ENCODE results near the gene BIRC7. TPM values are rescaled to one million over a fixed set of nuclear protein-coding genes. Genes with fewer than 3 reads are reported as not detected.

BIRC7 gene
- total and polyA plus RNA-seq, 2 donors (not counting 3 experiments of a cell fraction or from before 2014, with no cell fraction given), result not detected

DNA sequence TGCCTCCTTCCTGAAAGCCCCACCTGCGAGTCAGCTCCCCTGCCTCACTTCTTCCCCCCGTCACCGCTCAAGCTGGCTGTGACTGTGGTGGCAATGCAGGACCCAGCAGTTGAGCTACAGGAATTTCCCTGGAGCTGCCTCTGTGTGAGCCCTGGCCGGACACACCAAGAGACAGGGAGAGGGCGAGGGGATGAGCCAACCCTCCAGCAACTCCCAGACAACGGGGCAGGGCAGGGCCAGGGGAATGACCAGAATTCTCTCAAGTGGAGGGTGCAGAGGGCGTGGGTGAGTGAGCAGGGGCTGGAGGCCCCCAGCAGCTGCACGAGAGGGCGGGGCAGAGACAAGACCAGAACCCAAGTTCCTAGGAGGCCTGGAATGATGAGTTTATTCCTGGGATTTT lies 32.0 kb downstream of the BIRC7 start:
- Histone ChIP-seq H3K4me2 (ENCODE audit: insufficient read depth, low read length) (no peak overlapping the region), H3K9me3 (replicated peaks; ENCODE audit: control insufficient read depth, insufficient read depth, low read length) (no peaks in the 10 kb centered on the region), H3K9ac (replicated peaks; ENCODE audit: extremely low read depth, insufficient read depth, low read length) (no peak overlapping the region), H3K27ac (ENCODE audit: insufficient read depth, low read depth, low read length) (no peak overlapping the region), H2AFZ (ENCODE audit: low read depth, low read length) (no peak overlapping the region), H3K4me1 (ENCODE audit: control insufficient read depth, extremely low read depth, insufficient read depth, low read length) (no peaks in the 10 kb centered on the region), H3K36me3 (ENCODE audit: control insufficient read depth in 2 of 2, extremely low read depth in 1 of 2, insufficient read depth in 2 of 2, low read length in 2 of 2) (no peaks in the 10 kb centered on the region), H3K27me3 (ENCODE audit: control insufficient read depth in 2 of 2, insufficient read depth in 2 of 2, low read length in 2 of 2) (peaks cover 0 to 1% of the 10 kb centered on the region in 2 experiments), H3K4me3 (replicated peaks in 1 of 3; ENCODE audit: insufficient read depth in 1 of 3, low read depth in 1 of 3, low read length in 3 of 3) (no peak overlapping the region), H3K79me2 (ENCODE audit: control insufficient read depth, insufficient read depth, low read length) (peaks cover under 1% of the 10 kb centered on the region), H3K9me1 (replicated peaks; ENCODE audit: control insufficient read depth, extremely low read depth, insufficient read depth, low read length) (no peaks in the 10 kb centered on the region), H4K20me1 (replicated peaks; ENCODE audit: control insufficient read depth, extremely low read depth, insufficient read depth, low read length) (no peaks in the 10 kb centered on the region)
- intact Hi-C loops (cut with micrococcal nuclease), result no loop called here
- FAIRE-seq, result no peak
- dilution Hi-C loops (cut with MboI; ENCODE audit: extremely low pct_ligation_motif_present, low sequenced_read_pairs), result no loop called here
- POLR2A ChIA-PET, result no interaction called here
- no TSS peak for BruUV-seq (replicated peaks)
- no peak for TF ChIP-seq JUN (IDR thresholded peaks at IDR 0.05; ENCODE audit: borderline replicate concordance, insufficient read depth, insufficient read length, low read depth)
- TF ChIP-seq, protein P1, sequence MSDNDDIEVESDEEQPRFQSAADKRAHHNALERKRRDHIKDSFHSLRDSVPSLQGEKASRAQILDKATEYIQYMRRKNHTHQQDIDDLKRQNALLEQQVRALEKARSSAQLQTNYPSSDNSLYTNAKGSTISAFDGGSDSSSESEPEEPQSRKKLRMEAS (IDR thresholded peaks at IDR 0.05; ENCODE audit: insufficient read depth, insufficient read length), result no peak
- TF ChIP-seq POLR2AphosphoS5 (IDR thresholded peaks at IDR 0.05; ENCODE audit: insufficient read depth, low read depth, low read length), result no peak
- no peak for TF ChIP-seq POLR2A (IDR thresholded peaks at IDR 0.05; ENCODE audit: low read depth, low read length)
- no peak for TF ChIP-seq FOS (IDR thresholded peaks at IDR 0.05; ENCODE audit: borderline replicate concordance, insufficient read depth, low read length)
- no peak for TF ChIP-seq MYC (IDR thresholded peaks at IDR 0.05; ENCODE audit: low read depth, low read length)
- TF ChIP-seq, protein P2, sequence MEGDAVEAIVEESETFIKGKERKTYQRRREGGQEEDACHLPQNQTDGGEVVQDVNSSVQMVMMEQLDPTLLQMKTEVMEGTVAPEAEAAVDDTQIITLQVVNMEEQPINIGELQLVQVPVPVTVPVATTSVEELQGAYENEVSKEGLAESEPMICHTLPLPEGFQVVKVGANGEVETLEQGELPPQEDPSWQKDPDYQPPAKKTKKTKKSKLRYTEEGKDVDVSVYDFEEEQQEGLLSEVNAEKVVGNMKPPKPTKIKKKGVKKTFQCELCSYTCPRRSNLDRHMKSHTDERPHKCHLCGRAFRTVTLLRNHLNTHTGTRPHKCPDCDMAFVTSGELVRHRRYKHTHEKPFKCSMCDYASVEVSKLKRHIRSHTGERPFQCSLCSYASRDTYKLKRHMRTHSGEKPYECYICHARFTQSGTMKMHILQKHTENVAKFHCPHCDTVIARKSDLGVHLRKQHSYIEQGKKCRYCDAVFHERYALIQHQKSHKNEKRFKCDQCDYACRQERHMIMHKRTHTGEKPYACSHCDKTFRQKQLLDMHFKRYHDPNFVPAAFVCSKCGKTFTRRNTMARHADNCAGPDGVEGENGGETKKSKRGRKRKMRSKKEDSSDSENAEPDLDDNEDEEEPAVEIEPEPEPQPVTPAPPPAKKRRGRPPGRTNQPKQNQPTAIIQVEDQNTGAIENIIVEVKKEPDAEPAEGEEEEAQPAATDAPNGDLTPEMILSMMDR (IDR thresholded peaks at IDR 0.05; ENCODE audit: extremely low read depth in 1 of 2, insufficient read depth in 1 of 2, low read depth in 1 of 2, low read length in 2 of 2), result no peak
- TF ChIP-seq GATA2 (IDR thresholded peaks at IDR 0.05; ENCODE audit: insufficient read depth, insufficient read length, low read depth, low read length), result no peak
- no peak for TF ChIP-seq EZH2 (IDR thresholded peaks at IDR 0.05; ENCODE audit: borderline replicate concordance, low read depth, low read length, severe bottlenecking)
- CTCF ChIA-PET, result interaction anchor here (1.0 to 2.4 kb wide), 2 partner anchors 9 to 44 kb away, joined by 3 to 7 read pairs; no protein-coding TSS in a partner anchor
- no peak for DNase-seq (ENCODE audit: low read depth, low spot score)

Measured in endothelial cell of umbilical vein (primary cell).